Endodermal cell (in vitro differentiated cells): ENCODE measurements around the gene MAGEA11. TPM values are rescaled to one million over a fixed set of nuclear protein-coding genes. Genes with fewer than 3 reads are reported as not detected.

ENCODE experiments used
- DNase-seq: peaks from one replicate; pipeline ENCODE4 v3.0.0-alpha.2; 2017
- H3K27ac ChIP-seq: 2 replicates; pipeline ENCODE4 v1.5.1; 2013; ENCODE audit warnings: mild to moderate bottlenecking, low read depth, low read length, moderate library complexity
- H3K27me3 ChIP-seq: 2 replicates; pipeline ENCODE4 v1.6.1; 2013; ENCODE audit warnings: mild to moderate bottlenecking, low read length, moderate library complexity; ENCODE audit not compliant: insufficient read depth, control insufficient read depth, poor library complexity, severe bottlenecking
- H3K36me3 ChIP-seq: 2 replicates; pipeline ENCODE4 v1.7.0; 2013; ENCODE audit warnings: mild to moderate bottlenecking, low read length, moderate library complexity; ENCODE audit not compliant: control insufficient read depth, insufficient read depth
- H3K4me1 ChIP-seq: one replicate; pipeline ENCODE4 v1.7.0; 2013; ENCODE audit warnings: low read length; ENCODE audit not compliant: control insufficient read depth, insufficient read depth
- H3K4me3 ChIP-seq: 2 replicates; pipeline ENCODE4 v1.5.1; 2013; ENCODE audit warnings: mild to moderate bottlenecking, low read length, moderate library complexity
- H3K9ac ChIP-seq: 2 replicates; pipeline ENCODE4 v1.6.1; 2013; ENCODE audit warnings: mild to moderate bottlenecking, low read length, moderate library complexity; ENCODE audit not compliant: poor library complexity, severe bottlenecking; ENCODE audit errors: extremely low read depth
- H3K9me3 ChIP-seq: 2 replicates; pipeline ENCODE4 v1.6.1; 2013; ENCODE audit warnings: mild to moderate bottlenecking, low read length, moderate library complexity; ENCODE audit not compliant: control insufficient read depth
- H3K27ac Mint-ChIP-seq: 2 replicates; pipeline ENCODE4 v1.8.0; 2020; ENCODE audit warnings: mixed read lengths
- H3K27me3 Mint-ChIP-seq: 2 replicates; pipeline ENCODE4 v1.8.0; 2021; ENCODE audit warnings: mild to moderate bottlenecking, mixed read lengths; ENCODE audit not compliant: insufficient read depth
- H3K36me3 Mint-ChIP-seq: 2 replicates; pipeline ENCODE4 v1.8.0; 2020; ENCODE audit warnings: low read depth, mixed read lengths
- H3K4me1 Mint-ChIP-seq: 2 replicates; pipeline ENCODE4 v1.8.0; 2020; ENCODE audit warnings: mixed read lengths
- H3K4me3 Mint-ChIP-seq: 2 replicates; pipeline ENCODE4 v1.8.0; 2020; ENCODE audit warnings: mild to moderate bottlenecking, moderate library complexity, mixed read lengths
- H3K9me3 Mint-ChIP-seq: 2 replicates; pipeline ENCODE4 v1.8.0; 2020; ENCODE audit warnings: mild to moderate bottlenecking, mixed read lengths
- CTCF ChIP-seq: fragments of 200-600 bp; sonication (generic); conservative IDR thresholded peaks from 2 replicates; pipeline ENCODE4 v1.5.0; 2021; ENCODE audit warnings: antibody characterized with exemption, mild to moderate bottlenecking
- WGBS, 2 experiments: methylation state at CpG; one replicate each; pipeline versions ENCODE4 v1.1.5 to v1.1.7; 2013; ENCODE audit warnings: missing lambda C conversion rate in 2 of 2, mixed read lengths in 1 of 2; ENCODE audit not compliant: insufficient coverage in 1 of 2, insufficient read length in 1 of 2; 5-methylcytosine and 5-hydroxymethylcytosine counted together
- total RNA-seq, 2 donors: library from RNA; stranded (reverse); fragmentation: NEBNext Ultra II Directional in 1 of 2; extraction: Animal tissue kit (Norgen Biotek cat#: 25700) in 1 of 2; gene quantifications; 2 replicates in 1 of 2; 3 replicates in 1 of 2; pipeline ENCODE4 v1.2.1, GENCODE V29; 2021

MAGEA11 gene
- total RNA-seq, 2 donors from 2014 or later: not detected

- peaks cover 22% of the 10 kb centered on the region for H3K9me3 ChIP-seq
- peaks cover 3% of the 10 kb centered on the region for H3K36me3 ChIP-seq
- Mint-ChIP-seq H3K9me3 (peaks cover 90% of the 10 kb centered on the region), H3K4me3 (no peak overlapping the region), H3K4me1 (peaks cover 4% of the 10 kb centered on the region), H3K27ac (no peak overlapping the region), H3K36me3 (peaks cover 2% of the 10 kb centered on the region), H3K27me3 (peaks cover 31% of the 10 kb centered on the region)
- no peaks in the 10 kb centered on the region for H3K27me3 ChIP-seq
- no peak for DNase-seq
- H3K27ac ChIP-seq: no peak overlapping the region
- 80% methylated on average over 2 of the region's 2 CpGs; no CpG with 5 or more reads in 1 of the 2 experiments for WGBS, 2 experiments
- no peak overlapping the region for H3K4me3 ChIP-seq
- TF ChIP-seq CTCF: no peak
- H3K4me1 ChIP-seq: no peaks in the 10 kb centered on the region
- no peak overlapping the region for H3K9ac ChIP-seq
Observed at GRCh38 chrX:149715468-149715867, 3.6 kb downstream of the MAGEA11 start.

- Histone ChIP-seq H3K27ac (no peak overlapping the region), H3K4me1 (no peaks in the 10 kb centered on the region), H3K4me3 (no peak overlapping the region), H3K36me3 (peaks cover 3% of the 10 kb centered on the region), H3K27me3 (no peaks in the 10 kb centered on the region), H3K9me3 (peaks cover 24% of the 10 kb centered on the region), H3K9ac (no peak overlapping the region)
- H3K36me3 Mint-ChIP-seq: peaks cover 2% of the 10 kb centered on the region
- H3K9me3 Mint-ChIP-seq: peaks cover 84% of the 10 kb centered on the region
- no peak for TF ChIP-seq CTCF
- no peak overlapping the region for H3K4me3 Mint-ChIP-seq
- WGBS, 2 experiments: 85% methylated on average over 3 of the region's 3 CpGs; no CpG with 5 or more reads in 1 of the 2 experiments
- H3K27ac Mint-ChIP-seq: no peak overlapping the region
- peaks cover 5% of the 10 kb centered on the region for H3K4me1 Mint-ChIP-seq
- peaks cover 29% of the 10 kb centered on the region for H3K27me3 Mint-ChIP-seq
- DNase-seq: no peak
Observed at GRCh38 chrX:149716632-149717031, 4.8 kb downstream of the MAGEA11 start.

- Mint-ChIP-seq H3K27ac (no peak overlapping the region), H3K36me3 (peaks cover 2% of the 10 kb centered on the region), H3K27me3 (peaks cover 27% of the 10 kb centered on the region), H3K4me1 (peaks cover 5% of the 10 kb centered on the region), H3K9me3 (peaks cover 82% of the 10 kb centered on the region), H3K4me3 (no peak overlapping the region)
- H3K9me3 ChIP-seq: peaks cover 27% of the 10 kb centered on the region
- DNase-seq: no peak
- H3K9ac ChIP-seq: no peak overlapping the region
- TF ChIP-seq CTCF: no peak
- H3K27me3 ChIP-seq: no peaks in the 10 kb centered on the region
- no peaks in the 10 kb centered on the region for H3K4me1 ChIP-seq
- WGBS, 2 experiments: 83 to 87% methylated on average over 1 to 5 of the region's 5 CpGs
- H3K36me3 ChIP-seq: peaks cover 3% of the 10 kb centered on the region
- no peak overlapping the region for H3K27ac ChIP-seq
- H3K4me3 ChIP-seq: peak overlapping the region; percentile 64
Observed at GRCh38 chrX:149717803-149718202, 5.9 kb downstream of the MAGEA11 start.
